ENCODE results near the gene ZNF593.

GRCh38 chr1:26184883-26185282, 15.2 kb downstream of the ZNF593 start:
- TF ChIP-seq GATA2 (IDR thresholded peaks at IDR 0.05; ENCODE audit: low read depth, low read length) (no peak), GATA3 (IDR thresholded peaks at IDR 0.05; ENCODE audit: low read depth, low read length) (no peak)
